Measurements from ENCODE around the gene ACAP3.

GRCh38 chr1:1273512-1274298, 34.0 kb downstream of the ACAP3 start, which contains the start of gene UBE2J2:
- TF ChIP-seq, protein P1, sequence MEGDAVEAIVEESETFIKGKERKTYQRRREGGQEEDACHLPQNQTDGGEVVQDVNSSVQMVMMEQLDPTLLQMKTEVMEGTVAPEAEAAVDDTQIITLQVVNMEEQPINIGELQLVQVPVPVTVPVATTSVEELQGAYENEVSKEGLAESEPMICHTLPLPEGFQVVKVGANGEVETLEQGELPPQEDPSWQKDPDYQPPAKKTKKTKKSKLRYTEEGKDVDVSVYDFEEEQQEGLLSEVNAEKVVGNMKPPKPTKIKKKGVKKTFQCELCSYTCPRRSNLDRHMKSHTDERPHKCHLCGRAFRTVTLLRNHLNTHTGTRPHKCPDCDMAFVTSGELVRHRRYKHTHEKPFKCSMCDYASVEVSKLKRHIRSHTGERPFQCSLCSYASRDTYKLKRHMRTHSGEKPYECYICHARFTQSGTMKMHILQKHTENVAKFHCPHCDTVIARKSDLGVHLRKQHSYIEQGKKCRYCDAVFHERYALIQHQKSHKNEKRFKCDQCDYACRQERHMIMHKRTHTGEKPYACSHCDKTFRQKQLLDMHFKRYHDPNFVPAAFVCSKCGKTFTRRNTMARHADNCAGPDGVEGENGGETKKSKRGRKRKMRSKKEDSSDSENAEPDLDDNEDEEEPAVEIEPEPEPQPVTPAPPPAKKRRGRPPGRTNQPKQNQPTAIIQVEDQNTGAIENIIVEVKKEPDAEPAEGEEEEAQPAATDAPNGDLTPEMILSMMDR (conservative IDR thresholded peaks at IDR 0.05; ENCODE audit: low read depth, low read length): no peak
- TF ChIP-seq MAFK (IDR thresholded peaks at IDR 0.05; ENCODE audit: low read depth, low read length): no peak
- TF ChIP-seq CEBPB (IDR thresholded peaks at IDR 0.05; ENCODE audit: low read depth, low read length): no peak
